HepG2 (cell line): ENCODE data around the gene LSM11. TPM values are rescaled to one million over a fixed set of nuclear protein-coding genes. Genes with fewer than 3 reads are reported as not detected.

Experiments
- ARNTL ChIP-seq: sonication (generic); formaldehyde crosslinking; IDR thresholded peaks from 2 replicates; pipeline ENCODE4 v1.4.0; 2020; ENCODE audit warnings: mild to moderate bottlenecking, missing genetic modification reagents
- CEBPZ ChIP-seq: IDR thresholded peaks from 2 replicates; pipeline ENCODE4 v1.6.1; 2012; ENCODE audit warnings: low read length, improper control_type of control experiment
- DBP ChIP-seq: sonication (generic); formaldehyde crosslinking; IDR thresholded peaks from 2 replicates; pipeline ENCODE4 v1.4.0; 2020; ENCODE audit warnings: missing genetic modification reagents; ENCODE audit errors: not compliant biosample characterization
- GATAD2A ChIP-seq: IDR thresholded peaks from 2 replicates; pipeline ENCODE4 v1.6.1; 2016
- GPN1 ChIP-seq: sonication (generic); formaldehyde crosslinking; IDR thresholded peaks from 2 replicates; pipeline ENCODE4 v1.5.1; 2020; ENCODE audit warnings: missing genetic modification reagents, borderline replicate concordance
- KLF15 ChIP-seq: sonication (generic); formaldehyde crosslinking; IDR thresholded peaks from 2 replicates; pipeline ENCODE4 v1.8.1; 2023; ENCODE audit warnings: borderline replicate concordance, mild to moderate bottlenecking, inconsistent platforms, missing genetic modification reagents, mixed read lengths
- MEF2D ChIP-seq: sonication (generic); formaldehyde crosslinking; IDR thresholded peaks from 2 replicates; pipeline ENCODE4 v1.5.1; 2020; ENCODE audit warnings: mild to moderate bottlenecking, missing genetic modification reagents
- MTERF4 ChIP-seq: sonication (generic); formaldehyde crosslinking; IDR thresholded peaks from 2 replicates; pipeline ENCODE4 v1.8.0; 2023; ENCODE audit warnings: mild to moderate bottlenecking, missing genetic modification reagents
- PBX3 ChIP-seq: sonication (generic); formaldehyde crosslinking; IDR thresholded peaks from 2 replicates; pipeline ENCODE4 v1.8.1; 2023; ENCODE audit warnings: missing genetic modification reagents, inconsistent platforms, borderline replicate concordance
- POLR2G ChIP-seq: fragments of 200-400 bp; formaldehyde crosslinking; IDR thresholded peaks from 2 replicates; pipeline ENCODE4 v1.6.1; 2018; ENCODE audit warnings: mild to moderate bottlenecking, low read depth, low read length, moderate library complexity
- SALL2 ChIP-seq: sonication (generic); formaldehyde crosslinking; IDR thresholded peaks from 2 replicates; pipeline ENCODE4 v1.8.1; 2023; ENCODE audit warnings: mild to moderate bottlenecking, missing genetic modification reagents, inconsistent platforms
- SUZ12 ChIP-seq: fragments of 150-350 bp; IDR thresholded peaks from 2 replicates; pipeline ENCODE4 v1.6.1; 2014; ENCODE audit warnings: low read depth, low read length
- WIZ ChIP-seq: sonication (generic); formaldehyde crosslinking; IDR thresholded peaks from 2 replicates; pipeline ENCODE4 v1.5.1; 2020; ENCODE audit warnings: mild to moderate bottlenecking, missing genetic modification reagents
- ZBED4 ChIP-seq: sonication (generic); formaldehyde crosslinking; IDR thresholded peaks from 2 replicates; pipeline ENCODE4 v1.4.0; 2020; ENCODE audit warnings: missing genetic modification reagents, borderline replicate concordance
- ZNF280B ChIP-seq: sonication (generic); formaldehyde crosslinking; IDR thresholded peaks from 2 replicates; pipeline ENCODE4 v1.5.0; 2020; ENCODE audit warnings: missing genetic modification reagents, mild to moderate bottlenecking, borderline replicate concordance
- polyA plus RNA-seq, 8 experiments: library from polyadenylated mRNA; depleted of rRNA in 3 of 8; stranded (reverse) in 7 of 8; unstranded in 1 of 8; fragments of >200 nt; fragmentation: Illumina TruSeq in 4 of 8; extraction: Trizol in 4 of 8; gene quantifications; 2 replicates each; pipeline versions ENCODE4 v1.2.1 to v1.2.3, GENCODE V29; 2011 to 2016; ENCODE audit warnings: low read depth in 4 of 8, missing spikeins in 1 of 8, mixed read lengths in 1 of 8; ENCODE audit not compliant: insufficient read depth in 1 of 8
- total RNA-seq, 5 experiments: library from RNA; depleted of rRNA; stranded (reverse); fragments of >200 nt; fragmentation: Illumina TruSeq; extraction: Trizol; gene quantifications; 2 replicates each; pipeline ENCODE4 v1.2.3, GENCODE V29; 2016; ENCODE audit warnings: low read depth in 1 of 5

The LSM11 gene
- total and polyA plus RNA-seq, 2 of the 13 experiments (the other 11 are each of a cell fraction or from before 2014, with no cell fraction given) = 4.5 to 7.2 TPM

GRCh38 chr5:157731272-157732129 lies 12.0 kb upstream of the LSM11 start, which contains the start of gene THG1L (continued):
- no peak; the same call in 1 of the 2 replicates for TF ChIP-seq GATAD2A (CRISPR knock-in tag)
- TF ChIP-seq SALL2 (CRISPR knock-in tag) = no peak; the same call in 1 of the 2 replicates
- TF ChIP-seq PBX3 = no peak
- no peak for TF ChIP-seq WIZ (CRISPR knock-in tag)
- no peak for TF ChIP-seq GPN1 (CRISPR knock-in tag)
- TF ChIP-seq ZBED4 = no peak
- peak; percentile 72; the same call in 1 of the 2 replicates for TF ChIP-seq MEF2D (CRISPR knock-in tag)
- no peak for TF ChIP-seq SUZ12
- TF ChIP-seq CEBPZ = no peak
- TF ChIP-seq POLR2G = peak; percentile 92
- peak; percentile 41 for TF ChIP-seq DBP (CRISPR knock-in tag)
- peak; percentile 73; the same call in 1 of the 2 replicates for TF ChIP-seq ZNF280B (CRISPR knock-in tag)
- TF ChIP-seq ARNTL = no peak
- TF ChIP-seq KLF15 (CRISPR knock-in tag) = no peak
- 0 out of 2 replicates have a peak, but pooled peaks have one; percentile 54 for TF ChIP-seq MTERF4
